Common myeloid progenitor, CD34-positive (primary cell): ENCODE measurements around the gene C11orf71.

ENCODE experiments used
- CTCF ChIA-PET: fragments of 350-600 bp; sonication (Branson Sonifier 250); formaldehyde crosslinking; loops from one replicate; lab custom pipeline; 2021; ENCODE audit warnings: antibody characterized with exemption; lab: Charles Lee
- POLR2A ChIA-PET: fragments of 350-600 bp; sonication (Branson Sonifier 250); formaldehyde crosslinking; loops from one replicate; lab custom pipeline; 2021; ENCODE audit warnings: antibody characterized with exemption; lab: Charles Lee
- DNase-seq, 3 donors: peaks; one replicate each; pipeline versions ENCODE4 v3.0.0 to v3.0.0-alpha.2; 2013
- H3K27ac ChIP-seq, 2 experiments: 1 replicate in 1 of 2; 2 replicates in 1 of 2; pipeline ENCODE4 v1.7.0; 2013; ENCODE audit warnings: inconsistent platforms in 2 of 2, low read length in 2 of 2, mild to moderate bottlenecking in 2 of 2, low read depth in 1 of 2, moderate library complexity in 1 of 2; ENCODE audit not compliant: severe bottlenecking in 2 of 2, insufficient read depth in 1 of 2, poor library complexity in 1 of 2
- H3K27me3 ChIP-seq, 5 experiments: replicated peaks in 2 of 5; 1 replicate in 3 of 5; 2 replicates in 2 of 5; pipeline versions ENCODE4 v1.6.1 to v1.7.0; 2013; ENCODE audit warnings: low read length in 4 of 5, mild to moderate bottlenecking in 2 of 5, moderate library complexity in 2 of 5, inconsistent platforms in 1 of 5; ENCODE audit not compliant: insufficient read depth in 5 of 5, control insufficient read depth in 4 of 5
- H3K36me3 ChIP-seq, 4 experiments: 1 replicate in 2 of 4; 2 replicates in 2 of 4; pipeline versions ENCODE4 v1.6.1 to v1.7.0; 2013; ENCODE audit warnings: low read length in 3 of 4, control low read depth in 1 of 4, mild to moderate bottlenecking in 1 of 4; ENCODE audit not compliant: control insufficient read depth in 4 of 4, insufficient read depth in 4 of 4
- H3K4me1 ChIP-seq, 4 experiments: 1 replicate in 3 of 4; 2 replicates in 1 of 4; pipeline versions ENCODE4 v1.6.1 to v1.7.1; 2013; ENCODE audit warnings: low read length in 3 of 4, mild to moderate bottlenecking in 3 of 4, control low read depth in 1 of 4, inconsistent platforms in 1 of 4, moderate library complexity in 1 of 4; ENCODE audit not compliant: control insufficient read depth in 4 of 4, insufficient read depth in 4 of 4; ENCODE audit errors: control extremely low read depth in 1 of 4
- H3K4me3 ChIP-seq, 7 experiments: 1 replicate in 4 of 7; 2 replicates in 3 of 7; pipeline versions ENCODE4 v1.5.1 to v1.7.0; 2013; ENCODE audit warnings: mild to moderate bottlenecking in 7 of 7, low read length in 6 of 7, moderate library complexity in 6 of 7, inconsistent platforms in 2 of 7, low read depth in 2 of 7, control low read depth in 1 of 7; ENCODE audit not compliant: insufficient read depth in 4 of 7, control insufficient read depth in 1 of 7; ENCODE audit errors: extremely low read depth in 1 of 7
- H3K9me3 ChIP-seq, 5 experiments: 1 replicate in 4 of 5; 2 replicates in 1 of 5; pipeline versions ENCODE4 v1.6.1 to v1.7.1; 2013; ENCODE audit warnings: low read length in 4 of 5, mild to moderate bottlenecking in 2 of 5, inconsistent platforms in 1 of 5, low read depth in 1 of 5, moderate library complexity in 1 of 5; ENCODE audit not compliant: control insufficient read depth in 4 of 5, insufficient read depth in 2 of 5; ENCODE audit errors: control extremely low read depth in 1 of 5
- WGBS: methylation state at CpG from one replicate; pipeline ENCODE4 v1.1.5; 2013; ENCODE audit not compliant: insufficient coverage; 5-methylcytosine and 5-hydroxymethylcytosine counted together

Gene C11orf71

DNA sequence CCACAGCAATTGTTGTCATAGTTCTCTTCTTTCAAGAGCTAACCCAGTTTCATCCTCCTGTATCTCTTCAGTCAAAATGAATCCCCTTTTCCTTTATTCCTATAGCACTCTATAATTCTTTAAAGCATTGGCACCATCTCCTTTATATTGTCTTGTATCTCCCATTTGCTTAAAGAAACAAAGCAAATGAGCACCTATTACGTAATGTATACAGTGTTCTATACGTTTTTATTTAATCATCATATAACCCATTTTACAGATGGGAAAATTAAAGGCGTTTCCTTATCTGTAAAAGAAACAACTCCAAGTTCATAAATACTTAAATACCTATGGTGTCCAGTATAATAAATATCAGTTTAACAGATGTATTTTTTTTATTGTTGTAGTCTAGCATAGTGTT is 32.6 kb upstream of the C11orf71 start:
- WGBS, result 100% methylated on average over 1 of the region's 3 CpGs
- Histone ChIP-seq H3K9me3 (peaks cover 0 to 2% (median 0%) of the 10 kb centered on the region in 5 experiments), H3K4me1 (no peaks in the 10 kb centered on the region), H3K27ac (no peak overlapping the region), H3K36me3 (no peaks in the 10 kb centered on the region), H3K27me3 (no peaks in the 10 kb centered on the region), H3K4me3 (no peak overlapping the region)
- ChIA-PET CTCF (no interaction called here), POLR2A (no interaction called here)
- DNase-seq, result no peak

DNA sequence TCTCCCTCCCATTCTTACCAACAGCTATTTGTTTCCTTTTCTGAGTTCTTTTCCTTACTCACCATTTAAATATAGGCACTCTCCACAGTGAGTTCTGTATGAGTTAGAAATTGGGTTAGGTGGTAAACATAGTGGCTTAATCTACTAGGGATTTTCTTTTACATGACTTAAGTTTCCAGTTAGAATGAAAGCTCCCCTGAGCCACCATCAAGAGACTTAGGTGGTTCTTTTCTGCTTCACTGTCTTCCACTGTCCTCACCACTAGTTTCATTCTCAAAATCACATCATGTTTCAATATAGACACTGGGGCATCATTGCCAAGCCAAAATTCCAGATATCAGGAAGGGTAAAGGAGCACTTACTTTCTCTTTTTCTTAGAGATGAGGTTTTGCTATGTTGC is 30.0 kb upstream of the C11orf71 start:
- Histone ChIP-seq H3K9me3 (peaks cover 0 to 2% (median 0%) of the 10 kb centered on the region in 5 experiments), H3K4me1 (no peaks in the 10 kb centered on the region), H3K27ac (no peak overlapping the region), H3K36me3 (no peaks in the 10 kb centered on the region), H3K4me3 (no peak overlapping the region), H3K27me3 (no peaks in the 10 kb centered on the region)
- no peak for DNase-seq
- ChIA-PET POLR2A (no interaction called here), CTCF (interaction anchor here (1.3 kb wide), 1 partner anchor 37 kb away, joined by 3 read pairs; no protein-coding TSS in a partner anchor)

DNA sequence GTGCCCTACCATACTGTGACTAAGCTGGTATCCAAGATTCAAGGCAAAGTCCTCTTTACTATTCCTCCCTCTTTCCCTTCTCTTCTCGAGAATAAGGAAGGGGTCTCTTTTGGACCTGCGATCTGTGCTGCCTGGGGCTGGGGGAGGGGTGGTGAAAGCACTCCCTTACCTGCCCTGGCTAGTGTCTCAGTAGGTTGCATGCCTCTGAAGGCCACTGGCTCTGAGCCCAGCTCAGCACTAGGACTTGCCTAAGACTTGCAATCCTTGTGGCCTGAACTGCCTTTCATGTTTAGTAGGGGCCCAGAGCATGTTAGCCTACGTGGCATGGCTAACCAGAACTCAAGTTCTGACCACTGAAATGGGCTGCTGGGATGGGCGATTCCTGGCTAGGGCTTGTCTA is 26.0 kb upstream of the C11orf71 start:
- Histone ChIP-seq H3K9me3 (peaks cover 0 to 5% (median 2%) of the 10 kb centered on the region in 5 experiments), H3K4me3 (no peak overlapping the region), H3K27me3 (no peaks in the 10 kb centered on the region), H3K27ac (no peak overlapping the region), H3K4me1 (no peaks in the 10 kb centered on the region), H3K36me3 (no peaks in the 10 kb centered on the region)
- no peak for DNase-seq
- ChIA-PET CTCF (no interaction called here), POLR2A (interaction anchor here (0.6 kb wide), 1 partner anchor 17 kb away, joined by 3 read pairs; no protein-coding TSS in a partner anchor)
- 100% methylated on average over 4 of the region's 4 CpGs for WGBS

DNA sequence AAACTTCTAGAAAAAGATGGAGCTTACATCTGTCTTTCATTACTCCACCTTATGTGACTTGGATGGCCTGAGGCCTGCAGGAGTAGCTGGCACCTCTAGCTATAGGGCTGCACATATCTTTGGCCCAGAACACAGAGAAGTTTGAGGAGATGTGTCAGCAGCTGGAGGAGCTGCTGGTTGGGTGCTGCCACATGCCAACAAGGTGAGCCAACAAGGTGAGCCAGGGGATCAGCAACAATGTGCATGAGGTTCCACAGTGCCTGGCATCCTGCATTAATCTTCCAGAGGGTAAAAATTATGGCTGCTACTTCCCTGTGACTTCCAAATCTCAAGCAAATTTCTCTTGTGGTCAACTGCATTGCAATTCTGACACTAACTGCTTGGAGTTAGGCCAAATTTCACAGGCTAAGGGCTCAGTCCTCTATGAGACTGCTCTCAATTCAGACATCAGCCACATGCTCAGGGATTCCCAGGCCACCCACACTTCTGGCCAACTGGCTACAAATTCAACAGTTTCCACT is 16.2 kb upstream of the C11orf71 start:
- peaks cover 0 to 7% (median 2%) of the 10 kb centered on the region in 4 experiments for H3K36me3 ChIP-seq
- H3K4me1 ChIP-seq, result no peaks in the 10 kb centered on the region
- ChIA-PET POLR2A (no interaction called here), CTCF (no interaction called here)
- H3K27ac ChIP-seq, result no peak overlapping the region
- H3K27me3 ChIP-seq, result no peaks in the 10 kb centered on the region
- H3K9me3 ChIP-seq, result no peaks in the 10 kb centered on the region
- H3K4me3 ChIP-seq, result no peak overlapping the region
- DNase-seq, result no peak

DNA sequence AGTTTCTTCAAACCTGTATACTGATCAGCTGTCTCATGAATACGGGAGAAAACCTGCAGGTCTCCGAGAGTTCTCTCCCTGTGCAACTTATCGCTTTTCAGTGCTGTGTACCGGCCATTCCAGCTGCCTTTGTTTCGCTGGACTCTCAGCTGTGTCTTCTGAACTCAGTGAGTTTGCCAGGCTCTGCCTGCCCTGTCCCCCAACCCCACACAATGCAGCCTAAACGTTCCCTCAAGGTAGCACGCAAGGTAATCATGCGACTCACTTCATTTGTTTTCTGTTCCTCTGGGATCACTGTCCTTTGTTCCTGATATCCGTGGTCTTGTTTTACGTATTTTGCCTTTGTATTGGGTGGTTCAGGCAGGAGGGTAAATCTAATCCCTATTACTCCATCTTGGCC is 13.6 kb upstream of the C11orf71 start:
- H3K27me3 ChIP-seq, result no peaks in the 10 kb centered on the region
- ChIA-PET POLR2A (no interaction called here), CTCF (no interaction called here)
- over 99% methylated on average over 8 of the region's 10 CpGs for WGBS
- H3K4me3 ChIP-seq, result no peak overlapping the region
- peaks cover 2 to 14% (median 11%) of the 10 kb centered on the region in 4 experiments for H3K36me3 ChIP-seq
- H3K4me1 ChIP-seq, result no peaks in the 10 kb centered on the region
- no peaks in the 10 kb centered on the region for H3K9me3 ChIP-seq
- no peak for DNase-seq
- H3K27ac ChIP-seq, result no peak overlapping the region

DNA sequence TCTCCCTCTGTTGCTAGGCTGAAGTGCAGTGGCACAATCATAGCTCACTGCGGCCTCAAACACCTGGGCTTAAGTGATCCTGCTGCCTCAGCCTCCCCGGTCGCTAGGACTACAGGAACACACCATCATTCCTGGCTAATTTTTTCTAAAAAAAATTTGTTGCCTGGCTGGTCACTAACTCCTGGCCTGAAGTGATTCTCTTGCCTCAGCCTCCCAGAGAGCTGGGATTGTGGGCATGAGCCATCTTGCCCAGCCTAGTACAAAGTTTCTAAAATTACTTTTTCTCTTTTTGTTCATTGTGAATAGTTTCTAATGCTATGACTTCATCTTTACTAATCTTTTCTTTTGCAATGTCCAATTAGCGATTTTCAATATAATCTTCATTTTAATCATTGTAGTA is 12.6 kb upstream of the C11orf71 start:
- ChIA-PET CTCF (interaction anchor here (0.7 kb wide), 1 partner anchor 9 kb away, joined by 3 read pairs; no protein-coding TSS in a partner anchor), POLR2A (no interaction called here)
- WGBS, result 100% methylated on average over 2 of the region's 4 CpGs
- peaks cover 2 to 20% (median 16%) of the 10 kb centered on the region in 4 experiments for H3K36me3 ChIP-seq
- no peaks in the 10 kb centered on the region for H3K9me3 ChIP-seq
- no peak overlapping the region for H3K4me3 ChIP-seq
- H3K4me1 ChIP-seq, result no peaks in the 10 kb centered on the region
- H3K27ac ChIP-seq, result no peak overlapping the region
- DNase-seq, result no peak
- H3K27me3 ChIP-seq, result no peaks in the 10 kb centered on the region

DNA sequence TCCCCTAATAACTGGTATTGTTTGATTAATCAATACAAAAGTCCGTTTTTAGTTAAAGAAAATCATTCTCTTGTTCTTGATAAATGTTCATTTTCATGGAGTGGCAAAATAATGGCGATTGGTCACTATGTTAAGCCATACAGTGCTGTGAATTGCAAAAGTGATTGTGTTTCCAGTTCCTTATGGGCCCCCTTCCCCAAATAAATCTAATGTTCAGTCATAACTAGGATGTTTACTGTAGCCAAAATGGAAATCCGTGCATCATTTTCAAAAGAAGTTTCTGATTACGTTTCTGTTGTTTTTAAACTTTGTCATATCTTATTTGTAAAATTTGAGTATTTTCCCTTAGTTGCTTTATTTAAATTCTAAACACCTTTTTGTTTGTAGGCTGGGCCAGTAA is 1.0 kb upstream of the C11orf71 start:
- DNase-seq, result peak in 1 of 3 donors; percentile 15
- H3K36me3 ChIP-seq, result peaks cover 5 to 26% (median 16%) of the 10 kb centered on the region in 4 experiments
- H3K9me3 ChIP-seq, result no peaks in the 10 kb centered on the region
- 0% methylated on average over 1 of the region's 4 CpGs for WGBS
- H3K4me1 ChIP-seq, result peaks cover 14 to 45% (median 19%) of the 10 kb centered on the region in 4 experiments
- peak overlapping the region in 6 of 7 experiments; percentile 88 to 99 (median 93) for H3K4me3 ChIP-seq
- ChIA-PET CTCF (no interaction called here), POLR2A (no interaction called here)
- peak overlapping the region; percentile 99 for H3K27ac ChIP-seq
- H3K27me3 ChIP-seq, result no peaks in the 10 kb centered on the region
